ENCODE measurements around the gene MYH14. TPM values are rescaled to one million over a fixed set of nuclear protein-coding genes. Genes with fewer than 3 reads are reported as not detected.
A peak's percentile ranks its signal among the peaks of the same experiment; 100 is the strongest.
"Not testable (repeated sequence)": the region's sequence is repeated elsewhere in the genome, so short reads cannot be mapped to it uniquely, and the experiment has no call there.

MYH14 gene
- total RNA-seq, 1 donor = not detected

GRCh38 chr19:50329146-50329925 is 125.9 kb downstream of the MYH14 start, which contains the start of gene KCNC3:
Gene KCNC3, minus strand, starts transcription at chr19:50329377. Its CDS starts 295 bp downstream, at chr19:50329082.
- H3K4me3 ChIP-seq (ENCODE audit: low read depth, low read length) = no peak within 1 kb of the TSS
- DNase-seq (ENCODE audit: low read depth) = peak; percentile 71

GRCh38 chr19:50329926-50330294 is 126.5 kb downstream of the MYH14 start:
- not testable (repeated sequence) for H3K4me3 ChIP-seq (ENCODE audit: low read depth, low read length); DNase-seq (ENCODE audit: low read depth)

More at GRCh38 chr19:50329146-50329925, 125.9 kb downstream of the MYH14 start, which contains the start of gene KCNC3:
- no peak for TF ChIP-seq CTCF (IDR thresholded peaks at IDR 0.05; ENCODE audit: insufficient read depth, low read length)

- H3K4me3 ChIP-seq (ENCODE audit: low read depth, low read length) = no peak overlapping the region
- no peak for TF ChIP-seq CTCF (IDR thresholded peaks at IDR 0.05; ENCODE audit: insufficient read depth, low read length)
- no peak for DNase-seq (ENCODE audit: low read depth)
These were observed 127.1 kb downstream of the MYH14 start for GRCh38 chr19:50330365-50331078.

- DNase-seq (ENCODE audit: low read depth) = no peak
- TF ChIP-seq CTCF (IDR thresholded peaks at IDR 0.05; ENCODE audit: insufficient read depth, low read length) = no peak
These were observed 128.0 kb downstream of the MYH14 start for GRCh38 chr19:50331221-50331993.

GRCh38 chr19:50331994-50332243 is 128.5 kb downstream of the MYH14 start:
- no peak for DNase-seq (ENCODE audit: low read depth)
- TF ChIP-seq CTCF (IDR thresholded peaks at IDR 0.05; ENCODE audit: insufficient read depth, low read length) = no peak
- H3K4me3 ChIP-seq (ENCODE audit: low read depth, low read length) = no peak overlapping the region

More at GRCh38 chr19:50331221-50331993, 128.0 kb downstream of the MYH14 start:
- H3K4me3 ChIP-seq (ENCODE audit: low read depth, low read length) = no peak overlapping the region

GRCh38 chr19:50332244-50333038 is 129.0 kb downstream of the MYH14 start:
- TF ChIP-seq CTCF (IDR thresholded peaks at IDR 0.05; ENCODE audit: insufficient read depth, low read length) = no peak
- DNase-seq (ENCODE audit: low read depth) = no peak
- no peak overlapping the region for H3K4me3 ChIP-seq (ENCODE audit: low read depth, low read length)

Data from fibroblast of the aortic adventitia (primary cell).